A549 (cell line): ENCODE results near the gene COMTD1. TPM values are rescaled to one million over a fixed set of nuclear protein-coding genes. Genes with fewer than 3 reads are reported as not detected.

ENCODE experiments used
- ATAC-seq, 2 experiments: fragments of 200-7000 bp in 1 of 2; fragments of >200 bp in 1 of 2; cut with Nextera tagmentation in 1 of 2; cut with Tn5 transposase in 1 of 2; 3 replicates each; pipeline versions ENCODE4 v1.8.0 to v1.9.1; 2018 to 2020; ENCODE audit warnings: mild to moderate bottlenecking in 1 of 2, moderate library complexity in 1 of 2
- CTCF ChIA-PET: fragments of 300-600 bp; sonication (Branson Sonifier 250); formaldehyde crosslinking; extraction: SDS; loops from one replicate; lab custom pipeline; 2021; ENCODE audit warnings: antibody characterized with exemption, inconsistent platforms; lab: Yijun Ruan, JAX
- POLR2A ChIA-PET: fragments of 350-600 bp; formaldehyde crosslinking; extraction: SDS; loops from one replicate; lab custom pipeline; 2021; ENCODE audit warnings: antibody characterized with exemption, inconsistent platforms; lab: Yijun Ruan, JAX
- DNase-seq, 2 experiments: peaks; one replicate each; pipeline versions ENCODE4 v3.0.0 to v3.0.0-alpha.2; 2011 to 2016; ENCODE audit warnings: low read depth in 1 of 2, low spot score in 1 of 2
- FAIRE-seq: peaks from 2 replicates; lab custom pipeline; 2011; peaks lifted over from hg19 to GRCh38; lab: Jason Lieb, UNC
- H3K27ac ChIP-seq, 2 experiments: fragments of >200 bp; sonication (Bioruptor Twin); formaldehyde crosslinking; 3 replicates each; pipeline ENCODE4 v1.5.1; 2016 to 2017
- H3K4me1 ChIP-seq: fragments of >200 bp; sonication (Bioruptor Twin); formaldehyde crosslinking; 3 replicates; pipeline ENCODE4 v1.6.1; 2016
- H3K4me2 ChIP-seq: fragments of >200 bp; sonication (Bioruptor Twin); formaldehyde crosslinking; 3 replicates; pipeline ENCODE4 v1.6.1; 2016
- H3K4me3 ChIP-seq: fragments of >200 bp; sonication (Bioruptor Twin); formaldehyde crosslinking; 3 replicates; pipeline ENCODE4 v1.5.1; 2016
- H3K9me3 ChIP-seq: fragments of >200 bp; sonication (Bioruptor Twin); formaldehyde crosslinking; 3 replicates; pipeline ENCODE4 v1.6.1; 2016
- BHLHE40 ChIP-seq: IDR thresholded peaks from 2 replicates; pipeline ENCODE4 v1.6.1; 2012; ENCODE audit warnings: low read depth, low read length, inconsistent platforms
- CBX8 ChIP-seq: fragments of 200-600 bp; sonication (generic); IDR thresholded peaks from 2 replicates; pipeline ENCODE4 v1.6.1; 2016
- CHD4 ChIP-seq: fragments of 200-600 bp; sonication (generic); IDR thresholded peaks from 2 replicates; pipeline ENCODE4 v1.6.1; 2016; ENCODE audit warnings: antibody characterized with exemption, mild to moderate bottlenecking, borderline replicate concordance
- EHF ChIP-seq: fragments of 250-450 bp; sonication (Bioruptor Pico); IDR thresholded peaks from 2 replicates; pipeline ENCODE4 v1.5.0; 2020; ENCODE audit warnings: mild to moderate bottlenecking
- ESRRA ChIP-seq: fragments of 150-350 bp; IDR thresholded peaks from 2 replicates; pipeline ENCODE4 v1.6.1; 2014; ENCODE audit warnings: mild to moderate bottlenecking, low read length, borderline replicate concordance
- FOSB ChIP-seq: fragments of 250-450 bp; sonication (Bioruptor Pico); IDR thresholded peaks from 2 replicates; pipeline ENCODE4 v1.5.0; 2020; ENCODE audit warnings: mild to moderate bottlenecking, moderate library complexity
- FOSL2 ChIP-seq, 2 experiments: fragments of 450-650 bp in 1 of 2; fragments of >200 bp in 1 of 2; sonication (Bioruptor Twin) in 1 of 2; formaldehyde crosslinking; IDR thresholded peaks; 2 replicates each; pipeline versions ENCODE4 v1.5.0 to v1.6.1; 2016 to 2020; ENCODE audit warnings: mild to moderate bottlenecking in 1 of 2, moderate library complexity in 1 of 2
- HDAC2 ChIP-seq: fragments of 200-600 bp; sonication (generic); IDR thresholded peaks from 2 replicates; pipeline ENCODE4 v1.6.1; 2016
- HOXA7 ChIP-seq: fragments of 250-450 bp; sonication (Bioruptor Pico); IDR thresholded peaks from 2 replicates; pipeline ENCODE4 v1.5.0; 2020; ENCODE audit warnings: mild to moderate bottlenecking, moderate library complexity
- JUNB ChIP-seq: fragments of >200 bp; sonication (Bioruptor Twin); formaldehyde crosslinking; IDR thresholded peaks from 2 replicates; pipeline ENCODE4 v1.6.1; 2016
- KDM1A ChIP-seq: fragments of 200-600 bp; sonication (generic); IDR thresholded peaks from 2 replicates; pipeline ENCODE4 v1.6.1; 2016; ENCODE audit warnings: low read depth, mild to moderate bottlenecking
- MAFK ChIP-seq: fragments of 450-650 bp; IDR thresholded peaks from 2 replicates; pipeline ENCODE4 v1.6.1; 2014; ENCODE audit not compliant: partially characterized antibody
- MAZ ChIP-seq: fragments of 150-350 bp; IDR thresholded peaks from 2 replicates; pipeline ENCODE4 v1.6.1; 2014; ENCODE audit warnings: antibody characterized with exemption, low read depth, low read length, borderline replicate concordance
- NFE2L2 ChIP-seq: fragments of 150-350 bp; conservative IDR thresholded peaks from 2 replicates; pipeline ENCODE4 v1.6.1; 2014; ENCODE audit warnings: low read length
- PHF8 ChIP-seq: fragments of 200-600 bp; sonication (generic); IDR thresholded peaks from 2 replicates; pipeline ENCODE4 v1.6.1; 2016; ENCODE audit warnings: low read depth, mild to moderate bottlenecking, antibody characterized with exemption, moderate library complexity, borderline replicate concordance
- POLR2A ChIP-seq: IDR thresholded peaks from 2 replicates; pipeline ENCODE4 v1.6.1; 2012; ENCODE audit warnings: mild to moderate bottlenecking, low read length
- RCOR1 ChIP-seq: fragments of 150-350 bp; IDR thresholded peaks from 2 replicates; pipeline ENCODE4 v1.6.1; 2014; ENCODE audit warnings: antibody characterized with exemption, low read length, low read depth
- RFX5 ChIP-seq: fragments of 450-650 bp; IDR thresholded peaks from 2 replicates; pipeline ENCODE4 v1.7.1; 2014; ENCODE audit warnings: antibody characterized with exemption, mild to moderate bottlenecking, moderate library complexity
- RNF2 ChIP-seq: fragments of 200-600 bp; sonication (generic); IDR thresholded peaks from 2 replicates; pipeline ENCODE4 v1.6.1; 2016; ENCODE audit warnings: low read depth, mild to moderate bottlenecking, antibody characterized with exemption, moderate library complexity, borderline replicate concordance
- SMC3 ChIP-seq: fragments of >200 bp; sonication (Bioruptor Twin); formaldehyde crosslinking; IDR thresholded peaks from 3 replicates; pipeline ENCODE4 v1.6.1; 2018; ENCODE audit warnings: inconsistent platforms
- SREBF2 ChIP-seq: fragments of 450-650 bp; IDR thresholded peaks from 2 replicates; pipeline ENCODE4 v1.6.1; 2014; ENCODE audit warnings: mild to moderate bottlenecking, moderate library complexity
- TFCP2L1 ChIP-seq: fragments of 250-450 bp; sonication (Bioruptor Pico); IDR thresholded peaks from 2 replicates; pipeline ENCODE4 v1.5.0; 2021; ENCODE audit warnings: mild to moderate bottlenecking
- TP53 ChIP-seq: fragments of 250-450 bp; sonication (Bioruptor Pico); IDR thresholded peaks from 2 replicates; pipeline ENCODE4 v1.5.0; 2021; ENCODE audit warnings: mild to moderate bottlenecking, moderate library complexity
- ZFP36 ChIP-seq: fragments of 450-650 bp; IDR thresholded peaks from 2 replicates; pipeline ENCODE4 v1.6.1; 2014; ENCODE audit warnings: borderline replicate concordance; ENCODE audit not compliant: partially characterized antibody
- WGBS: methylation state at CpG from one replicate; pipeline ENCODE4 v1.1.6; 2017; ENCODE audit errors: missing lambda C conversion rate; 5-methylcytosine and 5-hydroxymethylcytosine counted together
- polyA plus RNA-seq, 4 experiments: library from polyadenylated mRNA; depleted of rRNA in 3 of 4; stranded (reverse); fragments of >200 nt; fragmentation: RNase III in 1 of 4; extraction: RNeasy Plus Mini Kit Qiagen cat#74134 plus additional on column Dnase treatment in 1 of 4; gene quantifications; 2 replicates in 3 of 4; 3 replicates in 1 of 4; pipeline ENCODE4 v1.2.3, GENCODE V29; 2011 to 2017
- TF ChIP-seq, protein P1 (sequence below): fragments of >200 bp; sonication (Bioruptor Twin); formaldehyde crosslinking; IDR thresholded peaks from 3 replicates; pipeline ENCODE4 v1.6.1; 2016
- TF ChIP-seq, protein P2 (sequence below): fragments of 450-650 bp; IDR thresholded peaks from 2 replicates; pipeline ENCODE4 v1.6.1; 2014; ENCODE audit warnings: antibody characterized with exemption
- TF ChIP-seq, protein P3 (sequence below): fragments of 250-450 bp; sonication (Bioruptor Pico); IDR thresholded peaks from 2 replicates; pipeline ENCODE4 v1.5.0; 2021; ENCODE audit warnings: mild to moderate bottlenecking, moderate library complexity, borderline replicate concordance
- TF ChIP-seq, protein P4 (sequence below): fragments of >200 bp; sonication (Bioruptor Twin); formaldehyde crosslinking; IDR thresholded peaks from 3 replicates; pipeline ENCODE4 v1.5.1; 2016
- TF ChIP-seq, protein P5 (sequence below): IDR thresholded peaks from 2 replicates; pipeline ENCODE4 v1.6.1; 2012; ENCODE audit warnings: low read depth, borderline replicate concordance
- TF ChIP-seq, protein P6 (sequence below): fragments of 200-600 bp; sonication (generic); IDR thresholded peaks from 2 replicates; pipeline ENCODE4 v1.6.1; 2016; ENCODE audit warnings: antibody characterized with exemption, mild to moderate bottlenecking, moderate library complexity

Gene COMTD1
- polyA plus RNA-seq, 2 of the 4 experiments (the other 2 are of a cell fraction): 9.8 to 34.2 TPM

DNA sequence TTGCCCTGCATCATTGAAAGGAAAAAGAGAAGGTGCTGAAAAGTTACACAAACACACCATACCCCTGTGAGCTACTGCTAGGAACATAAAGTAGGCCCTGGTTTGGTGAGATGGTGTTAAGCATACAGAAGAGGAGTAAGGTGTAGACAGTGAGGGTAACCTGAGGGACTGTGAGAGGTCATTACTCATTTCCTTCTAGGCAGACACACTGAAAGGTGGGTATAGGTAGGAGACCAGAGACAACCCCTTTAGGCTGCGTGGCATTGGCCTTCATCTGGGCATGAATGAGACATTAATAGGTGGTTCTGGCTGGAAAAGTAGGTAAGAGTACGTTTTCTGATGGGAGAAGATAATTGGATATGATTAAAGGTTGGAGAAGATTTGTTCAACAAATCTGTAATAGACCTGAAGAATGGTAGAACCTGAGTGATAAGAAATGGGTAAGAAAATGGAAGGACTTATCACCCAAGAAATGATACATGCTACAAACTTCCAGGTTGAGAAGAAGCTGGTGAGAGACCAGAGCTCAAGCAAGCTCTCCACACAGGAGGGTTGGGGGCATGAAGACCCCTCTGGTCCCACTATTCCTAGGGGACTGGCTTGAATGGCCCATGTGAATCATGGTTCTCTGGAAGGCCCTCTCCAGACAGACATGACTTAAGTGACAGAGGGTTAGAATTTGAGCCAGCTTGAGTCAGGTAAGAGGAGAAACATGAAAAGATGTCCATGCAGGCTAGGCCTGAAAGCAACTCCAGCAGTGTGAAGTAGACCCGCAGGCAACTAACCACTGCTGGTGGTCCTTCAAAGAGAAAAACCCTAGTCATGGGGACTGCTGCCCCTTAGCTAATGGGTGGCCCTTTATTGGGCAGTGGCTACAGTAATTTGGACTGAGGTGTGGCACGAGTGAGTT is 3.8 kb downstream of the COMTD1 start:
- WGBS: 81% methylated on average over 4 of the region's 4 CpGs
- peak overlapping the region in 1 of 2 experiments; percentile 6; a peak in 1 of 6 replicates for H3K27ac ChIP-seq
- no peak for FAIRE-seq
- no peak for TF ChIP-seq SREBF2
- TF ChIP-seq ESRRA: no peak
- no peak for TF ChIP-seq KDM1A
- TF ChIP-seq TFCP2L1 (CRISPR knock-in tag): peak; percentile 7; the same call in 1 of the 2 replicates
- TF ChIP-seq, protein P1, sequence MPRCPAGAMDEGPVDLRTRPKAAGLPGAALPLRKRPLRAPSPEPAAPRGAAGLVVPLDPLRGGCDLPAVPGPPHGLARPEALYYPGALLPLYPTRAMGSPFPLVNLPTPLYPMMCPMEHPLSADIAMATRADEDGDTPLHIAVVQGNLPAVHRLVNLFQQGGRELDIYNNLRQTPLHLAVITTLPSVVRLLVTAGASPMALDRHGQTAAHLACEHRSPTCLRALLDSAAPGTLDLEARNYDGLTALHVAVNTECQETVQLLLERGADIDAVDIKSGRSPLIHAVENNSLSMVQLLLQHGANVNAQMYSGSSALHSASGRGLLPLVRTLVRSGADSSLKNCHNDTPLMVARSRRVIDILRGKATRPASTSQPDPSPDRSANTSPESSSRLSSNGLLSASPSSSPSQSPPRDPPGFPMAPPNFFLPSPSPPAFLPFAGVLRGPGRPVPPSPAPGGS: no peak
- no peak for TF ChIP-seq EHF
- TF ChIP-seq CHD4: no peak
- TF ChIP-seq HOXA7 (CRISPR knock-in tag): peak; percentile 30
- no peak for TF ChIP-seq JUNB
- no peak for TF ChIP-seq BHLHE40
- TF ChIP-seq PHF8: no peak
- no peak for TF ChIP-seq RCOR1
- no peak for TF ChIP-seq NFE2L2
- TF ChIP-seq, protein P2, sequence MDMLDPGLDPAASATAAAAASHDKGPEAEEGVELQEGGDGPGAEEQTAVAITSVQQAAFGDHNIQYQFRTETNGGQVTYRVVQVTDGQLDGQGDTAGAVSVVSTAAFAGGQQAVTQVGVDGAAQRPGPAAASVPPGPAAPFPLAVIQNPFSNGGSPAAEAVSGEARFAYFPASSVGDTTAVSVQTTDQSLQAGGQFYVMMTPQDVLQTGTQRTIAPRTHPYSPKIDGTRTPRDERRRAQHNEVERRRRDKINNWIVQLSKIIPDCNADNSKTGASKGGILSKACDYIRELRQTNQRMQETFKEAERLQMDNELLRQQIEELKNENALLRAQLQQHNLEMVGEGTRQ: no peak
- TF ChIP-seq CBX8: no peak
- TF ChIP-seq MAFK: no peak
- TF ChIP-seq HDAC2: no peak
- TF ChIP-seq POLR2A: no peak
- no peak for TF ChIP-seq RFX5
- TF ChIP-seq FOSL2 (IDR thresholded peaks at IDR 0.05): no peak
- TF ChIP-seq FOSL2 (CRISPR knock-in tag; IDR thresholded peaks at IDR 0.05): no peak
- peak; percentile 59; the same call in 1 of the 2 replicates for TF ChIP-seq FOSB (CRISPR knock-in tag)
- TF ChIP-seq RNF2: no peak
- TF ChIP-seq, protein P3, sequence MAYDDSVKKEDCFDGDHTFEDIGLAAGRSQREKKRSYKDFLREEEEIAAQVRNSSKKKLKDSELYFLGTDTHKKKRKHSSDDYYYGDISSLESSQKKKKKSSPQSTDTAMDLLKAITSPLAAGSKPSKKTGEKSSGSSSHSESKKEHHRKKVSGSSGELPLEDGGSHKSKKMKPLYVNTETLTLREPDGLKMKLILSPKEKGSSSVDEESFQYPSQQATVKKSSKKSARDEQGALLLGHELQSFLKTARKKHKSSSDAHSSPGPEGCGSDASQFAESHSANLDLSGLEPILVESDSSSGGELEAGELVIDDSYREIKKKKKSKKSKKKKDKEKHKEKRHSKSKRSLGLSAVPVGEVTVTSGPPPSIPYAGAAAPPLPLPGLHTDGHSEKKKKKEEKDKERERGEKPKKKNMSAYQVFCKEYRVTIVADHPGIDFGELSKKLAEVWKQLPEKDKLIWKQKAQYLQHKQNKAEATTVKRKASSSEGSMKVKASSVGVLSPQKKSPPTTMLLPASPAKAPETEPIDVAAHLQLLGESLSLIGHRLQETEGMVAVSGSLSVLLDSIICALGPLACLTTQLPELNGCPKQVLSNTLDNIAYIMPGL (CRISPR knock-in tag): no peak
- no peak for TF ChIP-seq MAZ
- TF ChIP-seq, protein P4, sequence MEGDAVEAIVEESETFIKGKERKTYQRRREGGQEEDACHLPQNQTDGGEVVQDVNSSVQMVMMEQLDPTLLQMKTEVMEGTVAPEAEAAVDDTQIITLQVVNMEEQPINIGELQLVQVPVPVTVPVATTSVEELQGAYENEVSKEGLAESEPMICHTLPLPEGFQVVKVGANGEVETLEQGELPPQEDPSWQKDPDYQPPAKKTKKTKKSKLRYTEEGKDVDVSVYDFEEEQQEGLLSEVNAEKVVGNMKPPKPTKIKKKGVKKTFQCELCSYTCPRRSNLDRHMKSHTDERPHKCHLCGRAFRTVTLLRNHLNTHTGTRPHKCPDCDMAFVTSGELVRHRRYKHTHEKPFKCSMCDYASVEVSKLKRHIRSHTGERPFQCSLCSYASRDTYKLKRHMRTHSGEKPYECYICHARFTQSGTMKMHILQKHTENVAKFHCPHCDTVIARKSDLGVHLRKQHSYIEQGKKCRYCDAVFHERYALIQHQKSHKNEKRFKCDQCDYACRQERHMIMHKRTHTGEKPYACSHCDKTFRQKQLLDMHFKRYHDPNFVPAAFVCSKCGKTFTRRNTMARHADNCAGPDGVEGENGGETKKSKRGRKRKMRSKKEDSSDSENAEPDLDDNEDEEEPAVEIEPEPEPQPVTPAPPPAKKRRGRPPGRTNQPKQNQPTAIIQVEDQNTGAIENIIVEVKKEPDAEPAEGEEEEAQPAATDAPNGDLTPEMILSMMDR: no peak
- TF ChIP-seq, protein P5, sequence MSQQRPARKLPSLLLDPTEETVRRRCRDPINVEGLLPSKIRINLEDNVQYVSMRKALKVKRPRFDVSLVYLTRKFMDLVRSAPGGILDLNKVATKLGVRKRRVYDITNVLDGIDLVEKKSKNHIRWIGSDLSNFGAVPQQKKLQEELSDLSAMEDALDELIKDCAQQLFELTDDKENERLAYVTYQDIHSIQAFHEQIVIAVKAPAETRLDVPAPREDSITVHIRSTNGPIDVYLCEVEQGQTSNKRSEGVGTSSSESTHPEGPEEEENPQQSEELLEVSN: no peak
- TF ChIP-seq, protein P6, sequence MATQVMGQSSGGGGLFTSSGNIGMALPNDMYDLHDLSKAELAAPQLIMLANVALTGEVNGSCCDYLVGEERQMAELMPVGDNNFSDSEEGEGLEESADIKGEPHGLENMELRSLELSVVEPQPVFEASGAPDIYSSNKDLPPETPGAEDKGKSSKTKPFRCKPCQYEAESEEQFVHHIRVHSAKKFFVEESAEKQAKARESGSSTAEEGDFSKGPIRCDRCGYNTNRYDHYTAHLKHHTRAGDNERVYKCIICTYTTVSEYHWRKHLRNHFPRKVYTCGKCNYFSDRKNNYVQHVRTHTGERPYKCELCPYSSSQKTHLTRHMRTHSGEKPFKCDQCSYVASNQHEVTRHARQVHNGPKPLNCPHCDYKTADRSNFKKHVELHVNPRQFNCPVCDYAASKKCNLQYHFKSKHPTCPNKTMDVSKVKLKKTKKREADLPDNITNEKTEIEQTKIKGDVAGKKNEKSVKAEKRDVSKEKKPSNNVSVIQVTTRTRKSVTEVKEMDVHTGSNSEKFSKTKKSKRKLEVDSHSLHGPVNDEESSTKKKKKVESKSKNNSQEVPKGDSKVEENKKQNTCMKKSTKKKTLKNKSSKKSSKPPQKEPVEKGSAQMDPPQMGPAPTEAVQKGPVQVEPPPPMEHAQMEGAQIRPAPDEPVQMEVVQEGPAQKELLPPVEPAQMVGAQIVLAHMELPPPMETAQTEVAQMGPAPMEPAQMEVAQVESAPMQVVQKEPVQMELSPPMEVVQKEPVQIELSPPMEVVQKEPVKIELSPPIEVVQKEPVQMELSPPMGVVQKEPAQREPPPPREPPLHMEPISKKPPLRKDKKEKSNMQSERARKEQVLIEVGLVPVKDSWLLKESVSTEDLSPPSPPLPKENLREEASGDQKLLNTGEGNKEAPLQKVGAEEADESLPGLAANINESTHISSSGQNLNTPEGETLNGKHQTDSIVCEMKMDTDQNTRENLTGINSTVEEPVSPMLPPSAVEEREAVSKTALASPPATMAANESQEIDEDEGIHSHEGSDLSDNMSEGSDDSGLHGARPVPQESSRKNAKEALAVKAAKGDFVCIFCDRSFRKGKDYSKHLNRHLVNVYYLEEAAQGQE: no peak
- TF ChIP-seq ZFP36: no peak
- no peak for TF ChIP-seq TP53 (CRISPR knock-in tag)
- no peak for TF ChIP-seq SMC3

More for the DNA sequence above, 3.8 kb downstream of the COMTD1 start:
- Histone ChIP-seq H3K4me3 (no peak overlapping the region), H3K9me3 (no peaks in the 10 kb centered on the region), H3K4me1 (peaks cover 54% of the 10 kb centered on the region), H3K4me2 (no peak overlapping the region)
- ChIA-PET CTCF (interaction anchor here (0.9 to 22.8 kb wide), 10 partner anchors 9 to 118 kb away, joined by 3 to 479 read pairs (median 10); partner anchors contain the start of gene VDAC2), POLR2A (interaction anchor here (1.0 to 3.3 kb wide), 3 partner anchors 22 to 120 kb away, joined by 4 to 21 read pairs (median 4); partner anchors contain the start of genes SAMD8 and VDAC2)
- DNase-seq (no peak), ATAC-seq (no peak)
